ENCODE measurements around the gene FOXP1.

The FOXP1 gene

GRCh38 chr3:71252466-71252865, 331.1 kb downstream of the FOXP1 start:
- DNase-seq, result no peak

- no peak for DNase-seq
Measured at GRCh38 chr3:71251156-71251775, 332.3 kb downstream of the FOXP1 start.

- DNase-seq, result no peak
Measured at GRCh38 chr3:71250026-71250425, 333.5 kb downstream of the FOXP1 start.

GRCh38 chr3:71247958-71248335, 335.6 kb downstream of the FOXP1 start:
- no peak for DNase-seq

- no peak for DNase-seq
Measured at GRCh38 chr3:71247221-71247957, 336.1 kb downstream of the FOXP1 start.

GRCh38 chr3:71245971-71246880, 337.3 kb downstream of the FOXP1 start:
- no peak for DNase-seq

- no peak for DNase-seq
Measured at GRCh38 chr3:71244826-71245488, 338.6 kb downstream of the FOXP1 start.

GRCh38 chr3:71244153-71244825, 339.2 kb downstream of the FOXP1 start:
- DNase-seq, result no peak

- DNase-seq, result no peak
Measured at GRCh38 chr3:71243229-71243628, 340.3 kb downstream of the FOXP1 start.

GRCh38 chr3:71241981-71242560, 341.5 kb downstream of the FOXP1 start:
- DNase-seq, result no peak

- DNase-seq, result no peak
Measured at GRCh38 chr3:71241246-71241901, 342.2 kb downstream of the FOXP1 start.

GRCh38 chr3:71240034-71240433, 343.5 kb downstream of the FOXP1 start:
- DNase-seq, result no peak

GRCh38 chr3:71238355-71238757, 345.2 kb downstream of the FOXP1 start:
- no peak for DNase-seq

GRCh38 chr3:71237672-71238071, 345.9 kb downstream of the FOXP1 start:
- no peak for DNase-seq

- DNase-seq, result no peak
Measured at GRCh38 chr3:71235846-71236245, 347.7 kb downstream of the FOXP1 start.

- no peak for DNase-seq
Measured at GRCh38 chr3:71232895-71233294, 350.6 kb downstream of the FOXP1 start.

- DNase-seq, result no peak
Measured at GRCh38 chr3:71232175-71232679, 351.3 kb downstream of the FOXP1 start.

- no peak for DNase-seq
Measured at GRCh38 chr3:71231680-71232079, 351.8 kb downstream of the FOXP1 start.

GRCh38 chr3:71229905-71230657, 353.4 kb downstream of the FOXP1 start:
- no peak for DNase-seq

- DNase-seq, result no peak
Measured at GRCh38 chr3:71228156-71228866, 355.2 kb downstream of the FOXP1 start.
